ENCODE results near the gene MED20.

- TF ChIP-seq ZNF384 (IDR thresholded peaks at IDR 0.05), result no peak
- TF ChIP-seq NFRKB (IDR thresholded peaks at IDR 0.05), result no peak
- TF ChIP-seq TARDBP (IDR thresholded peaks at IDR 0.05), result no peak
- TF ChIP-seq FOXA1 (IDR thresholded peaks at IDR 0.05), result no peak
- TF ChIP-seq SP1 (IDR thresholded peaks at IDR 0.05), result no peak
- TF ChIP-seq SUZ12 (IDR thresholded peaks at IDR 0.05), result no peak
- TF ChIP-seq FOXK2 (IDR thresholded peaks at IDR 0.05), result no peak
- TF ChIP-seq FOXM1 (IDR thresholded peaks at IDR 0.05; ENCODE audit: borderline replicate concordance), result no peak
- TF ChIP-seq HDGF (IDR thresholded peaks at IDR 0.05; ENCODE audit: borderline replicate concordance), result no peak
- no peak for TF ChIP-seq ARNT (IDR thresholded peaks at IDR 0.05)
- TF ChIP-seq LEF1 (IDR thresholded peaks at IDR 0.05; ENCODE audit: borderline replicate concordance), result no peak
These were observed 43.8 kb downstream of the MED20 start for GRCh38 chr6:41877051-41877680.
